KOPT-K1 (cell line): Measurements from ENCODE around the gene MXRA8.
A peak's percentile ranks its signal among the peaks of the same experiment; 100 is the strongest.

Experiments
- H3K27ac ChIP-seq: fragments of 200-600 bp; sonication (generic); 2 replicates; pipeline ENCODE4 v1.5.1; 2016; ENCODE audit warnings: antibody characterized with exemption, mild to moderate bottlenecking, low read depth, low read length; ENCODE audit not compliant: poor library complexity, severe bottlenecking
- H3K36me3 ChIP-seq: fragments of 200-600 bp; sonication (generic); 2 replicates; pipeline ENCODE4 v1.5.1; 2017; ENCODE audit warnings: antibody characterized with exemption, mild to moderate bottlenecking, low read length, moderate library complexity; ENCODE audit not compliant: insufficient read depth
- H3K9me3 ChIP-seq: fragments of 200-600 bp; sonication (generic); 2 replicates; pipeline ENCODE4 v1.5.1; 2017; ENCODE audit warnings: antibody characterized with exemption, low read length, mild to moderate bottlenecking; ENCODE audit not compliant: insufficient read depth, poor library complexity, severe bottlenecking

Gene MXRA8

DNA sequence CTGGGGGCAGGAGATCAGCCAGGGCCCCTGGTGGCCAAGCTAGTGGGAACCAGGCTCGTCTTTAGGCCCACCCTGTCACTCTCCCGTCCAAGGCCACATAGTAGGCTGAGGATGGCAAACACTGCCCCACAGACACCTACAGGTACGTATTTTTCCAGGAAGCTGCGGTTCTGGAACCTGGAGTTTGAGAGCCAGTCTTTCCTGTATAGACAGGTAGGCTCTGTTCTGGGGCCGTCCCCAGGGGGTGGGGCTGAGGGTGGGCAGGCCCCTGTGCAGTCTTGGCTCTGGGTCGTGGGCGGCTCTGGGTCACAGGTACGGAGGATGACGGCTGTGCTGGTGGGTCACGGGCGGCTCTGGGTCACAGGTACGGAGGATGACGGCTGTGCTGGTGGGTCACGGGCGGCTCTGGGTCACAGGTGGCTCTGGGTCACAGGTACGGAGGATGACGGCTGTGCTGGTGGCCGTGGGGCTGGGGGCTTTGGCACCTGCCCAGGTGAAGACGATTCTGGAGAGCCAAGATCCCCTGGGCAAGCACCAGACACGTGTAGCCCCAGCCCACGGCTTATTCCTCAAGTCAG is 47.8 kb downstream of the MXRA8 start:
- H3K27ac ChIP-seq = no peak overlapping the region

DNA sequence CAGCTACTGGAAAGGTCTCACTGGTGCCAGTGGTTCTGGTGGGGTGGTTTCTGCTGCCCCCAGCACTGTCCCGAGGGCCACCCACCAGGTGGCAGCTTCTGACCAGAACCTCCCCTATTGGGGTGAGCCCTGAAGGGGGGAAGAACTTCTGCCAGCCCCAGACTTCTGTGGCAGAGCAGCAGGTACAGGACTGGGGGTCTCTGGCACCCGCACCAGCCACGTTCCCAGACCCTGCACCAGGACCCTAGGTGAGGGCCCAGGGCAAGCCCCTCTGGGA is 48.3 kb downstream of the MXRA8 start:
- H3K9me3 ChIP-seq = no peaks in the 10 kb centered on the region
- H3K36me3 ChIP-seq = peaks cover 55% of the 10 kb centered on the region
- H3K27ac ChIP-seq = no peak overlapping the region

More for the DNA sequence above, 47.8 kb downstream of the MXRA8 start:
- Histone ChIP-seq H3K36me3 (peaks cover 59% of the 10 kb centered on the region), H3K9me3 (no peaks in the 10 kb centered on the region)

DNA sequence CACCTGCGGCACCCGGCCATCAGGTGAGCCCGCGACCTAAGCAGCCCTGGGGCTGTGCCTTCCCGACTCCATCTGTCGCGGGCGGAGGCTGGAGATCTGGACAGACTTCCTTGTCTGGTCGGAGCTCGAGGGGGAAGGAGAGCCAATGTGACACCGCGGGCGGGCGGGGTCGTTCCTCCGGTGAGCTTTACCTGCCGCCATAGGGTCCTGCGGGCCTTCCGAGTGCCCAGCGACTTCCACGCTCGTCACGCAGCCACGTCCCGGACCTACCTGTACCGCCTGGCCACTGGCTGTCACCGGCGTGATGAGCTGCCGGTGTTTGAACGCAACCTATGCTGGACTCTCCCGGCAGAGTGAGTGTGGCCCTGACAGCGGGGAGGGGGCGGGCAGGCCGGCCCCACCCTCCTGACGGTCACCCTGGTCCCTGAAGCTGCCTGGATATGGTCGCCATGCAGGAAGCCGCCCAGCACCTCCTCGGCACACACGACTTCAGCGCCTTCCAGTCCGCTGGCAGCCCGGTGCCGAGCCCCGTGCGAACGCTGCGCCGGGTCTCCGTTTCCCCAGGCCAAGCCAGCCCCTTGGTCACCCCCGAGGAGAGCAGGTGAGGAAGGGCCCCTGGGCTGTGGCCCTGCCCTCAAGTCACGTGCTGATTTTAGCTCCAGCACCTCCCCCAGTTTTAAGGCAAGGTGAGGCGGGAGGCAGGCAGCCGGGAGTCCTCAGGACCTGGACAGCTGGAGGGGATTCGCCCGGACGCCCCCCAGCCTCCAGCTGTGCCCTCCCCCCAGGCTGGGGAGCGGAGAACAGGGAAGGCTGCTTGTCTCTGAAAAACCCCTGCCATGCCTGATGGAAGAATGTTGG is 48.9 kb downstream of the MXRA8 start:
- H3K9me3 ChIP-seq = no peaks in the 10 kb centered on the region
- H3K36me3 ChIP-seq = peaks cover 49% of the 10 kb centered on the region
- H3K27ac ChIP-seq = peak overlapping the region; percentile 84

DNA sequence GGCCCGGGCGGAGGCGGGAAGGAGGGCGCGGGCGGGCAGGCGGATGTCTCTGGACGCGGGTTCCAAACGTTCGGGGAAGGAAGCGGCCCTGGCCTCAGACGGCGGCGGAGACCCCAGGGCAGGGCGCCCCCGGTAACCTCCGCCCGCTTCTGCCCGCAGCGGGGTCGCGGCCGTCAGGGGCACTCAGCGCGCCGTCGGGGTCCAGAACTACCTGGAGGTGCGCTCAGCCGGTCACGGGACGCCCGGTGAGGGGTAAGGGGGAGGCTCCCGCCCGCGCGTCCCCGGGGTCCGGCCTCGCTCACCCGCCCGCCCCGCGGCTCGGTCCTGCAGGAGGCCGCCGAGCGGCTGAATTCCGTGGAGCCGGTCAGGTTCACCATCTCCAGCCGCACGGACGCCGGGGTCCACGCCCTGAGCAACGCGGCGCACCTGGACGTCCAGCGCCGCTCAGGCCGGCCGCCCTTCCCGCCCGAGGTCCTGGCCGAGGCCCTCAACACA is 49.6 kb downstream of the MXRA8 start:
- H3K36me3 ChIP-seq = peaks cover 42% of the 10 kb centered on the region
- H3K27ac ChIP-seq = peak overlapping the region; percentile 84

GRCh38 chr1:1307923-1308755 is 50.2 kb downstream of the MXRA8 start, which contains the start of the genes ACAP3 and PUSL1:
TSS of gene ACAP3 (minus strand) at chr1:1307930. CDS start at chr1:1307815, 115 bp downstream.
TSS of gene PUSL1 (plus strand) at chr1:1308597. CDS start at chr1:1308644, 47 bp downstream.
- H3K36me3 ChIP-seq = peaks cover 36% of the 10 kb centered on the region
- no peaks in the 10 kb centered on the region for H3K9me3 ChIP-seq
- H3K27ac ChIP-seq = peak within 1 kb of the TSS; percentile 84

More for the DNA sequence above, 49.6 kb downstream of the MXRA8 start:
- H3K9me3 ChIP-seq = no peaks in the 10 kb centered on the region

DNA sequence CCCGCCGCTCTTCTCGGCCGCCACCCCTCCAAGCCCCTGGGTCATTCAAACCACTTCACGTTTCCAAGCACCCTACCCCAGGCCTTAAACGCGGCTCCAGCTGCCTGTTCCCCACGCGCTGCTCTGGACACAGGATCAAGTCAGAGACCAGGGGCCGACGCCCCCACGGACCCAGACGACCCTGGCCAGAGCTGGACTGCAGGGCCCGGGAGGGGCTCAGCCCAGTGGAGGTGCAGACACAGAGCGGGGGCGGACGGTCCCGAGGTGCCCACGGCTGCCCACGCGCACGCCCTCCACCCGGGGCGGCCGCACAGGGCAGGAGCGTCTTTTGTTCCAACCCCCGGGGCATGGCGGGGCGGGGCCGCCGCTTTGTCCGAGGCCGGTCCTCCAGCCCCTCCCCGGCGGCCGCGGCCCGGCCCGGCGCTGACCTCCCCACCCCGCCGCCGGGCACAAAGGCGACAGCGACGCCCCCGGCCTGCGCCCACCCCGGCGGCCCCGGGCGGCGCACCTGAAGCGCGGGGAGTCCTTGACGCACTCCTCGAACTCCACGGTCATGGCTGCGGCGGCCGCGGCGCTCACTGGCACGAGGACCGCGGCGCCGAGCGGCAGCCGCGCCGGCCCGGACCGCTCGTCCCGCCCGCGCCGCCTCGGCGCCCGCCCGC is 51.0 kb downstream of the MXRA8 start:
- Histone ChIP-seq H3K9me3 (no peaks in the 10 kb centered on the region), H3K27ac (peak overlapping the region; percentile 84), H3K36me3 (peaks cover 28% of the 10 kb centered on the region)

DNA sequence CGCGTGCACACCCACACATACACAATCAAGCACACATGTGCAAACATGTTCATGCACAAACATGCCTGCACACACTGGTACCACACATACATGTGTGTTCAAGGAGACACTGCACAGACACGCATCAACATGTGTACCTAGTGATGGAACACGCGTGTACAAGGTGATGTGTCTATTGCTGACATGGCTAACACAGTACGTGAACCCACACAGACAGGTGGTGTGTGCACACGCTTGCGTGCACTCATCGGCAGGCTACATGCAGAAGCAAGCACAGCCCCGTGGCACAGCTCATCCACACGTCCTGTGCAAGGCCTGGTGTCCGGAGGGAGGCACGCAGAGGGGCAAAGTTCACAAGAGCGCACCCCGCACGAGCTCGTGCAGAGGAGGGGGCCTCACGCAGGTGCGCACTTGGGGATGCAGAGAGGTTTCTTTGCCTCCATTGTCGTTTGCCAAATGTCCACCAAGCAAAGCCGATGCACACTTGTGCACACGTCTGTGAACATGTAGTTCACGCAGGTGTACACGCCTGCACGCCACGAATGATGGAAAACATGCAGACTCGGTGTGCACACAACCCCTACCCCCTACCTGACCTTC is 51.6 kb downstream of the MXRA8 start:
- H3K36me3 ChIP-seq = peaks cover 24% of the 10 kb centered on the region
- no peaks in the 10 kb centered on the region for H3K9me3 ChIP-seq
- H3K27ac ChIP-seq = peak overlapping the region; percentile 84

DNA sequence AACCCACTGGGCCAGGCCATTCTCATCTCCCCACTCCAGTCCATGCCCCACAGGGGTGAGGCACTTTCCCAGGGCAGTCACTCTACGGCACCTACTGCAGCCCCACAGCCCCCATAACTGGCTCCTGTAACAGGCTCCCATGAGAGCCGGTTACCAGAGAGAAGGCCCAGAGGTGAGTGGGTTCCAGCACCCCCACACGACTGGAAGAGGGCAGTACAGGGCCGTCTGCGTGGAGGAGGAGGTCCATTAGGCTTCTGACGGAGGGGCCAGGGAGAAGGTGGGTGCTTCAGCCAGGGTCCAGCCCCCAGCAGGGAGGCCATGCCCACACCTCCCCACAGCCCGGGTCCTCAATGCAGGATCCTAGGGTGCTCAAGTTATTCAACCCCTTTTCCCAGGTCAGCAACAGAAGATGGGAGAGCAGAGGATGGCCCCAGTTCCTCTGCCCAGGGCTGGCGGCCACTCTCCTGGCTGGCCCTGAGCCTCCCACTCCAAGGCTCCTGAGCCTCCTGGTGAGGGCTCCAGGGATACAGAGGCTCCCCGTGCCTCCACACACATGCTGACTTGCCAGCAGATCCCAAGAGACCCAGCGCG is 52.2 kb downstream of the MXRA8 start:
- Histone ChIP-seq H3K27ac (peak overlapping the region; percentile 84), H3K36me3 (peaks cover 18% of the 10 kb centered on the region)

DNA sequence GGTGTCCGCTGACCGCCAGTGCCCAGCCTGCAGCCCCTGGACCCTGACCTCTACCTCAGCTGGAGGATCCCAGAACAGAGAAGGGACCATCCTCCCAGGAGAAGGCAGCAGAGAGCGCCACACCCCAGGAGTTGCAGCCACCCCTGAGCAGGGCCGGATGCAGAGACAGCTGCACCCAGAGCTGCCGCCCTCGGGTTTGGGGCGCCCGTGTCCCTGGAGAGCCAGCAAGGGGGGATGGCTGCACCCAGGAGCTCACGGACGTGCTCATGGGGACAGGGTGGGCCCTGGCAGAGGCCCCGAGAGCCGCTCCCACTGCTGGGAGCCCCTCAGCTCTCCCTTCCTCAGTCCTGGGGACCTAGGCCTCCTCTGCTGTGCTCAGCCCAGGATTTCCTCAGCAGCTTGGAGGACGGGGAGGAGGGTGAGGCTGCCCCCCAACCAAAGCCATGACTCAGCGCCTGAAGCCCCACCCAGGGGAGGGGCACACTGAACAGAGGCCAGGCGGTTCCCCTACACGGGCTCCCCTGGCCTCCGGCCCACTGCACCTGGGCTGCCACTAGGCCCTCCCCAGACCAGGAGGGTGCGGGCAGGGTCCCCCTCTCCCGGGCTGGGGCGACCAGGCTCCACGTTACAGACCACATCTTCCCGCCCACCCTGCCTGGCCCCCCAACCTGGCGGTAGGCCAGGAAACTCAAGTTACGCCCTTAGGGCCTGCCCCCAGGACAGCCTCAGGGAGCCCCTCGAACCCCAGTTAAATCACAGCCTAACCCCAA is 52.9 kb downstream of the MXRA8 start:
- Histone ChIP-seq H3K27ac (peak overlapping the region; percentile 84), H3K9me3 (no peaks in the 10 kb centered on the region), H3K36me3 (peaks cover 11% of the 10 kb centered on the region; the same call in 1 of the 2 replicates)

More for the DNA sequence above, 52.2 kb downstream of the MXRA8 start:
- no peaks in the 10 kb centered on the region for H3K9me3 ChIP-seq

DNA sequence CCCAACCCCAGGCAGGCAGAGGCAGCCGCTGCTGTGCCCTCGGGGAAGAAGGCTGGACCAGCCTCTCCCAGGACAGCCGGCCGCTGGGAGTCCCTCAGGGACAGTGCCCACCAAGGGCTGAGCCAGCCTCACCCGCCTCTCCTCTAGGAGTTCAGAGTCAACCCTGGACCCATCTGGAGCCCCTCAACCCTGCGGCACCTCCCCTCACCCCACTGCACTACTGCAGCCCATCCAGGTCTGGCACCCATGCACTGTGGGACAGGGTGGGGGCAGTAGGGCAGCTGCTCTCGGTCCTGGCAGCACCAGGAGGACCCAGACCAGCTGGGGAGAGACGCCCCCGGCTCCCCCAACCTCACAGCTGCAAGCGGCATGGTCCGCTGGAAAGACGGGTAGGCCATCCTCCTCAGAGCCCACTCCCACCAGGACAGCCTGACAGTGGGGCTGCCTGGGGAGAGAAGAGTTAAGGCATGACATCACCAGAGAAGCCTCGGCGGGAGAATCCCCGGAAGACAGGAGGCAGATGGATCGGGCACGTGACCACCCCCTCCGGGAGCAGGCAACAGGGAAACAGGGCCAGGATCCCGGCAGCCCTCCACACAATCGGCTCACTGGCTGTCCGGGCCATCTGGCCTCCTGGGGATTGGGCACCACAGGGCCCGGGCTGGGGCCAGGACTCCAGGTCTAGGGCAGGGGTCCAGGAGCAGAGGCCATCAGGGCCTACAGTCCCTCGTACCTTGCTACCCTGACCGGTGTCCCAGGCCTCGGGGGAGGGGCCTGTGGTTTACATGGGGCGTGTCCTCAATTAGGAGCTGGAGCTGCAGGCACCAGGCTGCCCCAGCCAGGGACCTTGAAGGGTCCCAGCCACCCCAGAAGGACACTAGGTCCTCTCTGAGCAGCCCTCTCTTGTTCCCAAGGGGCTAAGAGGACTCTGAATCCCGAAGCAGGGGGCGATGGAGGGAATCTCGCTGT is 53.7 kb downstream of the MXRA8 start:
- Histone ChIP-seq H3K36me3 (peaks cover 3% of the 10 kb centered on the region; the same call in 1 of the 2 replicates), H3K27ac (peak overlapping the region; percentile 84), H3K9me3 (no peaks in the 10 kb centered on the region)

DNA sequence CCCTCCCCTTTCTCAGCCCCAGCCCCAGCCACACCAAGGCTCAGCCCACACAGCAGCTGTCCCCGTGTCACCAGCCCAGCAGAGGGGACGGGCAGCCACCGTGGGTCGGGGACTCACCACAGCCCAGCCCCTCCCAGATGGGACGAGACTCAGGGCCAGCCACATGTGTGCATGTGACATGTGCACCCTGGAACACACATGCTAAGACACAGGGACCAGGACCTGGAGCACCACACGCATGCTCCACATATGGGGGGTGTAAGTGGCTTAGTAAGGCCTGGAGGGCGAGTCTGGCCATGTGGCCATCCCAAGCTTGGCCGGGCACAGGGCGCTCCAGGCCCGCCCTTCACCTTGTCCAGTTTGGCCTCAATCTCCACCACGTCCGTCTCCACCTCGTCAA is 54.6 kb downstream of the MXRA8 start:
- Histone ChIP-seq H3K9me3 (no peaks in the 10 kb centered on the region), H3K36me3 (no peaks in the 10 kb centered on the region), H3K27ac (no peak overlapping the region)

DNA sequence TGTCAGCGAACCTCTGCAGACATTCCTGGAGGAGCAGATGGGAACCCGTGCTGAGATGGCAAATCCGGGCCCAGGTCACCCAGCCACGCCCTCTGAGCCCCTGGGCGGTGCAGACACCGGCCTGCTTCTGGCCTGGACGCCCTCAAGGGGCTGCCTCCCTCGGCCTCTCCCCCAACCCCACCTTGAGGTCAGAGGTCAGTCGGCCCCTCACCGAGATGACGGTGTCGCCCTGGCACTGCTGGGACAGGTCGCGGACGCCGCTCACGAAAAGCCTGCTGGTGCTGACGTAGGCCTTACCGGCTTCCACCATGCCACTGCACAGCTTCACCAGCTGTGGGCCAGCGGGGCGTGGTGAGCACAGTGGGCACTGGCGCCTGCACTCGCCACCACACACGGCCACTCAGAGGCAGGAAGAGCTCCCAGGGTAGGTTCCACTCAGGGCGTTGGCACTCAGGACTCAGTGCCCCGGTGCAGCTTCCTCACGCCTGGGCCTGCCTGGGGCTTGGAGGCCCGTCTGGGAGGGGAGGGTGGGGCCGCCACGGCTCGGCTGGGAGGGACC is 55.3 kb downstream of the MXRA8 start:
- H3K27ac ChIP-seq = no peak overlapping the region
- H3K9me3 ChIP-seq = no peaks in the 10 kb centered on the region
- H3K36me3 ChIP-seq = no peaks in the 10 kb centered on the region; the same call in 1 of the 2 replicates
